ENCODE measurements around the gene SLC6A6. TPM values are rescaled to one million over a fixed set of nuclear protein-coding genes. Genes with fewer than 3 reads are reported as not detected.

Gene SLC6A6
- total and polyA plus RNA-seq, 10 donors, result 3.4 to 150 (median 104) TPM

DNA sequence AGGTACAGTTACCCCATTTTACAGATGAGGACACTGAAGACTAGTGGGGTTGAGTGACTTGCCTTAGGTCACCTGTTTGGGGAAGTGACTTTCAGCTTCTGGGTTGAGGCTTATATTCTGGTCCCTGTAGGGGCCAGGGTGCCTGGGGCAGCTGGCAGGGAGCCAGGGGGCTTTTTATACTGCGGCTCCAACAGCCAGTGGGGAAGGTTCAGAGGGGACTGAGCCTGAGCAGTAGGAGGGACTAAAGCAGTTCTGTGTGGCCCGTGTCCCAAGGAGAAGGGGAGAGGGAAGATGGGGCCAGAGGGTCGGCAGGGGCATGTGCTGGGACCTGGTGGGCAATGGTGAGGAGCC lies 37.7 kb downstream of the SLC6A6 start:
- Histone ChIP-seq H3K27me3 (replicated peaks in 1 of 7) (no peaks in the 10 kb centered on the region), H3K9me3 (no peaks in the 10 kb centered on the region), H3K4me1 (peaks cover 45 to 79% (median 66%) of the 10 kb centered on the region in 6 donors), H3K4me3 (peak overlapping the region in 1 of 8 donors; percentile 36), H3K27ac (peak overlapping the region in 5 of 8 donors; percentile 46 to 84 (median 69)), H3K36me3 (peaks cover 0 to 35% (median 14%) of the 10 kb centered on the region in 6 donors)
- intact Hi-C loops (cut with DNase I; ENCODE audit: low total_unique reads), result no loop called here
- WGBS, 5 donors, result 53 to 77% (median 64%) methylated on average over 3 of the region's 3 CpGs
- no peak for TF ChIP-seq POLR2A (IDR thresholded peaks at IDR 0.05)
- TF ChIP-seq POLR2AphosphoS5 (IDR thresholded peaks at IDR 0.05), result no peak
- TF ChIP-seq, protein P1, sequence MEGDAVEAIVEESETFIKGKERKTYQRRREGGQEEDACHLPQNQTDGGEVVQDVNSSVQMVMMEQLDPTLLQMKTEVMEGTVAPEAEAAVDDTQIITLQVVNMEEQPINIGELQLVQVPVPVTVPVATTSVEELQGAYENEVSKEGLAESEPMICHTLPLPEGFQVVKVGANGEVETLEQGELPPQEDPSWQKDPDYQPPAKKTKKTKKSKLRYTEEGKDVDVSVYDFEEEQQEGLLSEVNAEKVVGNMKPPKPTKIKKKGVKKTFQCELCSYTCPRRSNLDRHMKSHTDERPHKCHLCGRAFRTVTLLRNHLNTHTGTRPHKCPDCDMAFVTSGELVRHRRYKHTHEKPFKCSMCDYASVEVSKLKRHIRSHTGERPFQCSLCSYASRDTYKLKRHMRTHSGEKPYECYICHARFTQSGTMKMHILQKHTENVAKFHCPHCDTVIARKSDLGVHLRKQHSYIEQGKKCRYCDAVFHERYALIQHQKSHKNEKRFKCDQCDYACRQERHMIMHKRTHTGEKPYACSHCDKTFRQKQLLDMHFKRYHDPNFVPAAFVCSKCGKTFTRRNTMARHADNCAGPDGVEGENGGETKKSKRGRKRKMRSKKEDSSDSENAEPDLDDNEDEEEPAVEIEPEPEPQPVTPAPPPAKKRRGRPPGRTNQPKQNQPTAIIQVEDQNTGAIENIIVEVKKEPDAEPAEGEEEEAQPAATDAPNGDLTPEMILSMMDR (IDR thresholded peaks at IDR 0.05 in 8 of 11, conservative IDR thresholded peaks at IDR 0.05 in 3 of 11), result no peak
- DNase-seq, result no peak

DNA sequence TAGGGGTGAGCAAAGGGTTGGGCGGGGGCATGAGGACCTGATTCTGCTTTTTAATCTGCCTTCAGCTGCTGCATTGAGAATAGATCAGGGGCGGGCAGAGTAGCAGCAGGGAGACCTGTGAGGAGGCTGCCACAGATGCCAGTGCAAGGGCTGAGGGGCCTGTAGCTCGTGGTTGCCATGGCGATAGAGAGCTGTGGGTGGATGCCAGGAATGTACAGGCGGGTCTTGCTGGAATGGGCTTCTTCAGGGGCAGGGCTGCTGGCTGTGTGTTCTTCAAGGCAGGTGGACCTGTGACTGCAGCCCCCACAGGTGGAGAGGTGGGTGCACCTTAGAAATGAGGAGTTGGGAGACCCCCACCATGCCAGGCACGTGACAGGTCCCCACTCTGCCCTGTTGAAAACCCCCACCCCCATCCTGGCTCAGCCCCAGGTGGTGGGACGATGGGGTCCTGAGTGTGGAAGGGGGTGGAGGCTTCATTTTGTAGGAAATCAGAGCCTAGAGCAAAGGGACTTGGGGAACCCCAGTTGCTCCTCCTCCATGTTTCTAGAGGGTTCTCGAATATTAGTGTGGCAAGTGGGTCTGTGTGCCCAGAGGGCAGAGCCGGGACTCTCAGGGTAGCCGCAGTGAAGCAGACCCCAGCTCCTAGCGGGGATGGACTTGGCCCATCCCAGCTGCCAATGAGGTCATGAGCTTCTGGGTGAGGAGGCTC lies 38.3 kb downstream of the SLC6A6 start:
- H3K4me3 ChIP-seq, result no peak overlapping the region
- peaks cover 41 to 74% (median 60%) of the 10 kb centered on the region in 6 donors for H3K4me1 ChIP-seq
- H3K36me3 ChIP-seq, result peaks cover 0 to 41% (median 20%) of the 10 kb centered on the region in 6 donors
- no peak for DNase-seq
- H3K27me3 ChIP-seq (replicated peaks in 1 of 7), result no peaks in the 10 kb centered on the region
- H3K27ac ChIP-seq, result peak overlapping the region in 2 of 8 donors; percentile 69 to 84
- TF ChIP-seq, protein P1 (IDR thresholded peaks at IDR 0.05 in 8 of 11, conservative IDR thresholded peaks at IDR 0.05 in 3 of 11), result no peak
- TF ChIP-seq POLR2A (IDR thresholded peaks at IDR 0.05), result no peak
- no peak for TF ChIP-seq POLR2AphosphoS5 (IDR thresholded peaks at IDR 0.05)
- no peaks in the 10 kb centered on the region for H3K9me3 ChIP-seq
- intact Hi-C loops (cut with DNase I; ENCODE audit: low total_unique reads), result no loop called here
- WGBS, 5 donors, result 71 to 84% (median 81%) methylated on average over 11 of the region's 11 CpGs

DNA sequence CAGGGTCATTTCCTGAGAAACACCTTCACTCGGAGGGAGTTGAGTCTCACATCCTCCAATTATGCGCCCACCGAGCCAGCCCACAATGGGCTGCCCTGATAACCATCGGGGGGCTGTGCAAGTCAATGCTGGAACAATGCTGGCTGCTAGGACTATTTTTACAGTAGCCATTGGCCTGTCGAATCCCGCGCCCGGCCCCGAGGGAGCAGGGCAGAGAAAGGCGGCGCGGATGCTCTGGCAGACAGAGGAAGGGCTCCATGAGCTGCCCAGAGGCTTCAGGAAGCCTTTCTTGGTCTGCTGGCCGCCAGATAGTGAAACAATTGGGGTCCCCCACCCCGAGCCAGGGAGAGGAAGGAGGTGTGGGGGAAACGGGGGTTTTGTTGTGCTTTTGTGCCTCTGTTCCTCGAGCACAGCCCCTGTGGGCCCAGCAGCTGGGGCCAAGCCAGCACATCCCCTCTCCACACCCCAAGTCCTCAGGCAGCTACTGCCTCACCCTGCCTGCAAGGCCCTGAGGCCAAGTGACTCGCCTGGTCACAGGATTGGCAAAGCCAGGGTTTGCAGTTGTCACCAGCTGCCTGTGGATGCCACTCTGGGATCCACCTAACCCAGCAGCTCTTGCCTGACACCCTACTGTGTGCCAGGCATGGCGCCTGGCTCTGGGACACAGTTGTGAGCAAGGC lies 39.0 kb downstream of the SLC6A6 start:
- H3K4me1 ChIP-seq, result peaks cover 41 to 67% (median 53%) of the 10 kb centered on the region in 6 donors
- H3K27ac ChIP-seq, result peak overlapping the region in 3 of 8 donors; percentile 11 to 84 (median 27)
- peak in 2 of 3 donors; percentile 33 to 40 for TF ChIP-seq POLR2AphosphoS5 (IDR thresholded peaks at IDR 0.05)
- TF ChIP-seq, protein P1 (IDR thresholded peaks at IDR 0.05 in 8 of 11, conservative IDR thresholded peaks at IDR 0.05 in 3 of 11), result no peak
- no peak for TF ChIP-seq POLR2A (IDR thresholded peaks at IDR 0.05)
- WGBS, 5 donors, result 57 to 75% (median 63%) methylated on average over 13 to 18 of the region's 18 CpGs
- H3K36me3 ChIP-seq, result peaks cover 2 to 48% (median 26%) of the 10 kb centered on the region in 6 donors
- intact Hi-C loops (cut with DNase I; ENCODE audit: low total_unique reads), result no loop called here
- no peak overlapping the region for H3K4me3 ChIP-seq
- no peak for DNase-seq
- no peaks in the 10 kb centered on the region for H3K27me3 ChIP-seq (replicated peaks in 1 of 7)
- no peaks in the 10 kb centered on the region for H3K9me3 ChIP-seq

DNA sequence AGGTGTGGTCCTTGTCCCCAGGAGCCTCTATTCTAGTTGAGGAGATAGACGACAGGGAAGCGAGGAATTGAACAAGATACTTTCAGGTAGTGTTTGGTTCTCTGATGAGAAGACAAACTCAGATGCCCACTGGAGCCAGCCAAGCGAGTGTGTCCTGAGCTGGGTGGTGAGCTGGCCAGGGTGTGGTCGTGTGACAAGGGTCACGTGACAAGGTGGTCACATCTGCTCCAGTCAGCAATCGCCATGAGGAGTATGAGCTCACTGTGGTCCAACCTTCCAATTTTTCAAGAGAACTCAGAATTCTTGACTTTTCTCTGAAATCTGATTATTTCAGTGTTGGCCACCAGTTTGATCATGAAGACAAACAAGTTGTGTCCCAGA lies 39.5 kb downstream of the SLC6A6 start:
- H3K4me3 ChIP-seq, result no peak overlapping the region
- intact Hi-C loops (cut with DNase I; ENCODE audit: low total_unique reads), result no loop called here
- no peaks in the 10 kb centered on the region for H3K9me3 ChIP-seq
- H3K27me3 ChIP-seq (replicated peaks in 1 of 7), result no peaks in the 10 kb centered on the region
- peak overlapping the region in 2 of 8 donors; percentile 27 to 84 for H3K27ac ChIP-seq
- H3K4me1 ChIP-seq, result peaks cover 36 to 62% (median 49%) of the 10 kb centered on the region in 6 donors
- TF ChIP-seq, protein P1 (IDR thresholded peaks at IDR 0.05 in 8 of 11, conservative IDR thresholded peaks at IDR 0.05 in 3 of 11), result no peak
- TF ChIP-seq POLR2AphosphoS5 (IDR thresholded peaks at IDR 0.05) (no peak), POLR2A (IDR thresholded peaks at IDR 0.05) (no peak)
- WGBS, 5 donors, result 85 to 94% (median 86%) methylated on average over 6 of the region's 6 CpGs
- DNase-seq, result no peak
- H3K36me3 ChIP-seq, result peaks cover 2 to 53% (median 32%) of the 10 kb centered on the region in 6 donors

All from spleen (tissue), 11 donors.